K562 (cell line): Measurements from ENCODE around the gene PLCG2. TPM values are rescaled to one million over a fixed set of nuclear protein-coding genes. Genes with fewer than 3 reads are reported as not detected.
A peak's percentile ranks its signal among the peaks of the same experiment; 100 is the strongest.

Experiments used
- CREB1 ChIP-seq, 2 experiments: sonication (generic) in 1 of 2; formaldehyde crosslinking in 1 of 2; IDR thresholded peaks; 2 replicates each; pipeline versions ENCODE4 v1.6.1 to v1.8.0; 2012 to 2022; ENCODE audit warnings: inconsistent platforms in 1 of 2, mild to moderate bottlenecking in 1 of 2, missing genetic modification reagents in 1 of 2, moderate library complexity in 1 of 2
- CREBBP ChIP-seq: IDR thresholded peaks from one replicate; pipeline ENCODE4 v1.6.1; 2012; ENCODE audit warnings: low read depth, mild to moderate bottlenecking, control low read depth, inconsistent platforms, low read length
- ELF2 ChIP-seq: fragments of 250-450 bp; sonication (Bioruptor Pico); IDR thresholded peaks from 2 replicates; pipeline ENCODE4 v1.5.0; 2021; ENCODE audit warnings: mild to moderate bottlenecking
- HNRNPUL1 ChIP-seq: fragments of 200-400 bp; formaldehyde crosslinking; IDR thresholded peaks from 2 replicates; pipeline ENCODE4 v1.6.1; 2017; ENCODE audit warnings: low read length
- MTA1 ChIP-seq: fragments of 450-650 bp; IDR thresholded peaks from 2 replicates; pipeline ENCODE4 v1.6.1; 2017; ENCODE audit warnings: borderline replicate concordance
- NRF1 ChIP-seq, 2 experiments: fragments of 450-650 bp; IDR thresholded peaks in 1 of 2; conservative IDR thresholded peaks in 1 of 2; 2 replicates each; pipeline ENCODE4 v1.6.1; 2014; ENCODE audit warnings: mild to moderate bottlenecking in 2 of 2
- PHF8 ChIP-seq: fragments of 200-600 bp; sonication (generic); IDR thresholded peaks from 2 replicates; pipeline ENCODE4 v1.6.1; 2012; ENCODE audit warnings: mixed run types, mild to moderate bottlenecking, inconsistent platforms, low read length, moderate library complexity, borderline replicate concordance
- PHTF2 ChIP-seq: fragments of 250-450 bp; sonication (Bioruptor Pico); IDR thresholded peaks from 2 replicates; pipeline ENCODE4 v1.5.0; 2021; ENCODE audit warnings: mild to moderate bottlenecking
- POLR2B ChIP-seq: fragments of 450-650 bp; IDR thresholded peaks from 2 replicates; pipeline ENCODE4 v1.6.1; 2018; ENCODE audit warnings: low read depth; ENCODE audit not compliant: partially characterized antibody
- RB1 ChIP-seq: fragments of 450-650 bp; IDR thresholded peaks from 2 replicates; pipeline ENCODE4 v1.6.1; 2017; ENCODE audit warnings: low read depth, mild to moderate bottlenecking
- RFX7 ChIP-seq: fragments of 250-450 bp; sonication (Bioruptor Pico); IDR thresholded peaks from 2 replicates; pipeline ENCODE4 v1.5.1; 2021; ENCODE audit warnings: mild to moderate bottlenecking
- RNF2 ChIP-seq: sonication (generic); IDR thresholded peaks from 2 replicates; pipeline ENCODE4 v1.6.1; 2016
- TAF1 ChIP-seq: IDR thresholded peaks from 2 replicates; pipeline ENCODE4 v1.6.1; 2011; ENCODE audit warnings: mild to moderate bottlenecking, low read length, moderate library complexity; ENCODE audit not compliant: insufficient read depth, control insufficient read depth, severe bottlenecking; ENCODE audit errors: extremely low read depth
- TRIM24 ChIP-seq, 2 experiments: fragments of 450-650 bp; IDR thresholded peaks; 2 replicates each; pipeline ENCODE4 v1.6.1; 2016
- ZBTB7A ChIP-seq: IDR thresholded peaks from 2 replicates; pipeline ENCODE4 v1.6.1; 2011; ENCODE audit warnings: low read depth, mild to moderate bottlenecking, low read length, moderate library complexity, borderline replicate concordance; ENCODE audit not compliant: control insufficient read depth
- polyA plus RNA-seq, 8 experiments: library from polyadenylated mRNA; depleted of rRNA in 4 of 8; stranded (reverse) in 5 of 8; unstranded in 3 of 8; fragments of >200 nt; fragmentation: Nextera tagmentation in 2 of 8; fragmentation: Illumina TruSeq in 1 of 8; extraction: Ambion mirVana in 2 of 8; extraction: Trizol in 1 of 8; gene quantifications; 2 replicates each; pipeline versions ENCODE4 v1.2.1 to v1.2.3, GENCODE V29; 2011 to 2014; ENCODE audit warnings: inconsistent platforms in 1 of 8, missing spikeins in 1 of 8
- total RNA-seq, 7 experiments: library from RNA; depleted of rRNA in 6 of 7; stranded (reverse); fragments of >200 nt in 6 of 7; fragmentation: Illumina TruSeq in 2 of 7; extraction: Trizol in 2 of 7; gene quantifications; 2 replicates each; pipeline versions ENCODE4 v1.2.1 to v1.2.3, GENCODE V29; 2011 to 2021; ENCODE audit warnings: low replicate concordance in 1 of 7
- TF ChIP-seq, protein P1 (sequence below), 2 experiments: fragments of 450-650 bp; formaldehyde crosslinking in 1 of 2; IDR thresholded peaks; 2 replicates each; pipeline versions ENCODE4 v1.4.0 to v1.6.1; 2014 to 2020; ENCODE audit warnings: mild to moderate bottlenecking in 2 of 2, borderline replicate concordance in 1 of 2, low read depth in 1 of 2
- TF ChIP-seq, protein P2 (sequence below): sonication (generic); formaldehyde crosslinking; IDR thresholded peaks from 2 replicates; pipeline ENCODE4 v1.8.1; 2023; ENCODE audit warnings: mild to moderate bottlenecking, missing genetic modification reagents

The PLCG2 gene
- total and polyA plus RNA-seq, 9 of the 15 experiments (the other 6 are each of a cell fraction or from before 2014, with no cell fraction given): 0.94 to 7.1 (median 3.1) TPM

DNA sequence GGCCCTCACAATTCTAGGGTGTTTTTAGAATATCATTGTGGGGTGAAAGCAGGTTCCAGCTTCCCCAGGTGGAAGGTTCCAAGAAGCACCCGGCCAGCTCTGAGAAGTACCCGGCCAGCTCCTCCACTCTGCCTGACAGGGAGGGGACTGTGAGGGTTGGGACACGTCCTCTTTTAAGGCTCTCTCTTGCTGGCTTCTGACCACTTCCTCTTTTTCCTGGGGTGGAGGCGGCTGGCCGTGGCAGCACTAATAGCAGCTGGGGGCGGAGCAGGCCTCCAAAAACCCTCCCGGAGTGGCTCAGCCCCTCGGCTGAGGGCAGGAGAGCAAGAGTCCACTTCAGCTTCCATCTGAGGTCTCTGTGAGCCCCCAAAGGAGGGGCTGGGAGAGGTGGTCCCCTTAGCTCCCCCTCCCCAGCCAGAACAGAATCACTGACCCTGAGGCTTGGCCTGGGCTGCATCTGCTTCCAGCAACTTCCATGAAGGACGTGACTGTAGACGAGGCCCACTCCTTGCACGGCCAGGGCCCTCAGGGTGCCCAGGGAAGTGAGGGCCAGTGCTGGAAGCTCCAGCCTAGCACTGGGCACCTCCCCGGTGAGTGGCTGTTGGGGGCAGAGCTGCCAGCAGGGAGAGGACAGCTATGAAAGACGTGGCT lies 26.7 kb upstream of the PLCG2 start (continued):
- no peak for TF ChIP-seq CREBBP
- TF ChIP-seq POLR2B: peak; percentile 64
- peak; percentile 70 for TF ChIP-seq TAF1
- peak; percentile 62; the same call in 1 of the 2 replicates for TF ChIP-seq ELF2
- TF ChIP-seq ZBTB7A: peak; percentile 87
- 0 out of 2 replicates have a peak, but pooled peaks have one; percentile 26 for TF ChIP-seq RFX7 (CRISPR knock-in tag)
- no peak for TF ChIP-seq HNRNPUL1
- TF ChIP-seq, protein P1, sequence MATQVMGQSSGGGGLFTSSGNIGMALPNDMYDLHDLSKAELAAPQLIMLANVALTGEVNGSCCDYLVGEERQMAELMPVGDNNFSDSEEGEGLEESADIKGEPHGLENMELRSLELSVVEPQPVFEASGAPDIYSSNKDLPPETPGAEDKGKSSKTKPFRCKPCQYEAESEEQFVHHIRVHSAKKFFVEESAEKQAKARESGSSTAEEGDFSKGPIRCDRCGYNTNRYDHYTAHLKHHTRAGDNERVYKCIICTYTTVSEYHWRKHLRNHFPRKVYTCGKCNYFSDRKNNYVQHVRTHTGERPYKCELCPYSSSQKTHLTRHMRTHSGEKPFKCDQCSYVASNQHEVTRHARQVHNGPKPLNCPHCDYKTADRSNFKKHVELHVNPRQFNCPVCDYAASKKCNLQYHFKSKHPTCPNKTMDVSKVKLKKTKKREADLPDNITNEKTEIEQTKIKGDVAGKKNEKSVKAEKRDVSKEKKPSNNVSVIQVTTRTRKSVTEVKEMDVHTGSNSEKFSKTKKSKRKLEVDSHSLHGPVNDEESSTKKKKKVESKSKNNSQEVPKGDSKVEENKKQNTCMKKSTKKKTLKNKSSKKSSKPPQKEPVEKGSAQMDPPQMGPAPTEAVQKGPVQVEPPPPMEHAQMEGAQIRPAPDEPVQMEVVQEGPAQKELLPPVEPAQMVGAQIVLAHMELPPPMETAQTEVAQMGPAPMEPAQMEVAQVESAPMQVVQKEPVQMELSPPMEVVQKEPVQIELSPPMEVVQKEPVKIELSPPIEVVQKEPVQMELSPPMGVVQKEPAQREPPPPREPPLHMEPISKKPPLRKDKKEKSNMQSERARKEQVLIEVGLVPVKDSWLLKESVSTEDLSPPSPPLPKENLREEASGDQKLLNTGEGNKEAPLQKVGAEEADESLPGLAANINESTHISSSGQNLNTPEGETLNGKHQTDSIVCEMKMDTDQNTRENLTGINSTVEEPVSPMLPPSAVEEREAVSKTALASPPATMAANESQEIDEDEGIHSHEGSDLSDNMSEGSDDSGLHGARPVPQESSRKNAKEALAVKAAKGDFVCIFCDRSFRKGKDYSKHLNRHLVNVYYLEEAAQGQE (IDR thresholded peaks at IDR 0.05; ENCODE audit: borderline replicate concordance): peak; percentile 51
- TF ChIP-seq, protein P1 (CRISPR knock-in tag; IDR thresholded peaks at IDR 0.05; ENCODE audit: low read depth): peak; percentile 27
- peak; percentile 83 for TF ChIP-seq PHF8
- TF ChIP-seq RB1: peak; percentile 24; the same call in 1 of the 2 replicates
- peak in 1 of 2 experiments; percentile 56; a peak in 2 of 4 replicates for TF ChIP-seq TRIM24 (IDR thresholded peaks at IDR 0.05)
- TF ChIP-seq, protein P2, sequence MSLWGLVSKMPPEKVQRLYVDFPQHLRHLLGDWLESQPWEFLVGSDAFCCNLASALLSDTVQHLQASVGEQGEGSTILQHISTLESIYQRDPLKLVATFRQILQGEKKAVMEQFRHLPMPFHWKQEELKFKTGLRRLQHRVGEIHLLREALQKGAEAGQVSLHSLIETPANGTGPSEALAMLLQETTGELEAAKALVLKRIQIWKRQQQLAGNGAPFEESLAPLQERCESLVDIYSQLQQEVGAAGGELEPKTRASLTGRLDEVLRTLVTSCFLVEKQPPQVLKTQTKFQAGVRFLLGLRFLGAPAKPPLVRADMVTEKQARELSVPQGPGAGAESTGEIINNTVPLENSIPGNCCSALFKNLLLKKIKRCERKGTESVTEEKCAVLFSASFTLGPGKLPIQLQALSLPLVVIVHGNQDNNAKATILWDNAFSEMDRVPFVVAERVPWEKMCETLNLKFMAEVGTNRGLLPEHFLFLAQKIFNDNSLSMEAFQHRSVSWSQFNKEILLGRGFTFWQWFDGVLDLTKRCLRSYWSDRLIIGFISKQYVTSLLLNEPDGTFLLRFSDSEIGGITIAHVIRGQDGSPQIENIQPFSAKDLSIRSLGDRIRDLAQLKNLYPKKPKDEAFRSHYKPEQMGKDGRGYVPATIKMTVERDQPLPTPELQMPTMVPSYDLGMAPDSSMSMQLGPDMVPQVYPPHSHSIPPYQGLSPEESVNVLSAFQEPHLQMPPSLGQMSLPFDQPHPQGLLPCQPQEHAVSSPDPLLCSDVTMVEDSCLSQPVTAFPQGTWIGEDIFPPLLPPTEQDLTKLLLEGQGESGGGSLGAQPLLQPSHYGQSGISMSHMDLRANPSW (CRISPR knock-in tag): 0 out of 2 replicates have a peak, but pooled peaks have one; percentile 33
- TF ChIP-seq RNF2: peak; percentile 79; the same call in 1 of the 2 replicates
- TF ChIP-seq CREB1 (IDR thresholded peaks at IDR 0.05): no peak
- peak; percentile 52; the same call in 1 of the 2 replicates for TF ChIP-seq CREB1 (CRISPR knock-in tag; IDR thresholded peaks at IDR 0.05)
- peak; percentile 68 to 69 for TF ChIP-seq NRF1 (conservative IDR thresholded peaks at IDR 0.05 in 1 of 2, IDR thresholded peaks at IDR 0.05 in 1 of 2)
- no peak for TF ChIP-seq PHTF2
- peak; percentile 22; the same call in 1 of the 2 replicates for TF ChIP-seq MTA1
